Skeletal muscle tissue (tissue), 4 donors: ENCODE measurements around the gene MLX. TPM values are rescaled to one million over a fixed set of nuclear protein-coding genes. Genes with fewer than 3 reads are reported as not detected.
A peak's percentile ranks its signal among the peaks of the same experiment; 100 is the strongest.
"Not testable (repeated sequence)": the region's sequence is repeated elsewhere in the genome, so short reads cannot be mapped to it uniquely, and the experiment has no call there.

Experiments used
- H3K27ac ChIP-seq: one replicate; pipeline ENCODE4 v1.7.0; 2013; ENCODE audit warnings: mild to moderate bottlenecking, low read depth, low read length, inconsistent platforms
- H3K27me3 ChIP-seq, 3 donors: one replicate each; pipeline ENCODE4 v1.7.0; 2013; ENCODE audit warnings: low read length in 3 of 3; ENCODE audit not compliant: control insufficient read depth in 3 of 3, insufficient read depth in 3 of 3
- H3K36me3 ChIP-seq, 3 donors: one replicate each; pipeline ENCODE4 v1.7.0; 2013; ENCODE audit warnings: low read length in 3 of 3; ENCODE audit not compliant: control insufficient read depth in 3 of 3, insufficient read depth in 3 of 3
- H3K4me1 ChIP-seq, 3 donors: one replicate each; pipeline ENCODE4 v1.7.0; 2013; ENCODE audit warnings: low read length in 3 of 3, mild to moderate bottlenecking in 3 of 3; ENCODE audit not compliant: control insufficient read depth in 3 of 3, insufficient read depth in 3 of 3
- H3K4me3 ChIP-seq, 3 donors: one replicate each; pipeline ENCODE4 v1.7.0; 2013; ENCODE audit warnings: low read length in 3 of 3
- H3K9ac ChIP-seq, 3 donors: one replicate each; pipeline ENCODE4 v1.7.0; 2013; ENCODE audit warnings: low read length in 3 of 3, mild to moderate bottlenecking in 3 of 3, moderate library complexity in 2 of 3, low read depth in 1 of 3
- H3K9me3 ChIP-seq, 3 donors: one replicate each; pipeline ENCODE4 v1.7.0; 2013; ENCODE audit warnings: low read length in 3 of 3; ENCODE audit not compliant: control insufficient read depth in 3 of 3
- total RNA-seq: library from RNA; depleted of rRNA; stranded (reverse); fragments of >200 nt; gene quantifications from one replicate; pipeline ENCODE4 v1.2.3, GENCODE V29; 2014
- donor health status: Osteomylitis.

The MLX gene
- total RNA-seq, 1 donor from 2014 or later = 21.9 TPM

DNA sequence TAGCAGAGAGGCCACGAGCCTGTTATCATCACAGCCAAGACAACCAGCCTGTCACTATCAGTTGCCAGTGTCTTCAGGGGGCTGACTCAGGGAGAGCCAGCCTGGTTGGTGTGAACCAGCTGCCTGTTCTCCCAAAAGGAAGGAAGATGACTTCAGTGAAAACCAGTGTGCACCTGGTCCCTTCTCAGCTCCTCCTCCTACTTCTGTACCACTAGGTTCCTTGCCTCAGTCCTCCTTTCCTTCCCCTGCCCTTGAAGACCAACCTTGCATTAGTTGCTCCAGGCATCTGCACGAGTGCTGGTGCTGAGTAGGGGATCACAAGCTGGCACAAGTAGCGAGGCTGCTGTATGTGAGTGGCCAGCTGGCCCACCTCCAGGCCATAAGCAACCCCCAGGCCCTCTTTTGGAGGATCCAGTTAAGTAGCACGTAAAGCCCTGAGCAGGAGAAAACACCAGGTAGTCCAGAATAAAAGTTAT, 51.1 kb downstream of the MLX start:
- peaks cover 23 to 26% (median 26%) of the 10 kb centered on the region in 3 donors for H3K36me3 ChIP-seq
- peak overlapping the region; percentile 74 to 86 (median 85) for H3K9ac ChIP-seq
- peak overlapping the region; percentile 27 to 70 (median 63) for H3K4me3 ChIP-seq
- H3K9me3 ChIP-seq = no peaks in the 10 kb centered on the region
- H3K27ac ChIP-seq = peak overlapping the region; percentile 94
- no peaks in the 10 kb centered on the region for H3K27me3 ChIP-seq
- peaks cover 19 to 27% (median 24%) of the 10 kb centered on the region in 3 donors for H3K4me1 ChIP-seq

DNA sequence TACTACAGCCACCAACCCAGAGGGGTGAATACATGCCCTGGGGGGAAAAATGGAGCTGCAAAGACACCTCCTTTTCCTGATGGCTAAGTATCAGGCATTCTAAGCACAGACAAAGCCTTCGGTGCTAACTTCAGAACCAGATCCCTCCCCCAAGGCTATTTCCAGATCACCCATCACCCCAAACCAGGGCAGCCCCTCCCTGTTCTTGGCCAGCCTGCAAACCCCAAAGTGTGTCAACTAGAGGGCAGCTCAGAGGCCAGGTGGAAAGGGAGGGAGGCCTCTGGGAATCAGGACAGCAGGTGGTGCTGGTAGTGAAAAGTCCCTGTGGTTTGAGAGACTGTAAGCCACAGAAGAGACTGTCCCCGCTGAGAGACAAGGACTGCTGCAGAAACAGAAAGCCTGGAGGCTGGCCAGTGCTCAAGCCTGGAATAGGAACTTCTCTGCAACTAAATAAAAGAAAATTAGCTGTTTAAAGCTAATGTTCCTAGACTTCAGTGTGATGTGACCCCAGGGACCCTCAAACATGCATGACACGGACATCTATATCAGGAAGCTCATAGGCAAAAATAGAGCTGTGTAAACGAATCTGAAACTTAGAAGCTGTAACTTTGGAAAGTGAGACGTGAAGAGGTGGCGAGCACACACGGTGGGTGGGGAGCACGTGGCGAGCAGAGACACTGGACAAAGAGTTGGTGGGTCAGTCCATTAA, 51.7 kb downstream of the MLX start:
- H3K9ac ChIP-seq = peak overlapping the region; percentile 74 to 86 (median 85)
- peaks cover 19 to 20% (median 20%) of the 10 kb centered on the region in 3 donors for H3K36me3 ChIP-seq
- peaks cover 19 to 27% (median 24%) of the 10 kb centered on the region in 3 donors for H3K4me1 ChIP-seq
- peak overlapping the region; percentile 94 for H3K27ac ChIP-seq
- no peaks in the 10 kb centered on the region for H3K27me3 ChIP-seq
- H3K4me3 ChIP-seq = peak overlapping the region; percentile 54 to 70 (median 63)
- no peaks in the 10 kb centered on the region for H3K9me3 ChIP-seq

DNA sequence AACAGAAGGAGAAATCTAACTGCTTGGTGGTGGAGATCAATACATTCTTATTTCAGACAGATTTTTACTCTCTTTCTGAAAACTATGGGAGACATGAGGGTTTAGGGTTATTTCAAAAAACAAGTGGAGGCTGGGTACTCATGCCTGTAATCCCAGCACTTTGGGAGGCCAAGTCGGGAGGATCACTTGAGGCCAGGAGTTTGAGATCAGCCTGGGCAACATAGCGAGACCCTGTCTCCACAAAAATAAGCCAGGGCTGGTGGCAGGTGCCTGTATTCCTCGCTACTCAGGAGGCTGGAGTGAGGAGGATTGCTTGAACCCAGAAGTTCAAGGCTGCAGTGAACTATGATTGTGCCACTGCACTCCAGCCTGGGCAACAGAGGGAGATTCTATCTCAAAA, 55.1 kb downstream of the MLX start:
- H3K4me3 ChIP-seq, H3K36me3 ChIP-seq, H3K9me3 ChIP-seq, H3K9ac ChIP-seq, H3K27me3 ChIP-seq, H3K27ac ChIP-seq: not testable (repeated sequence)
- peaks cover 23 to 34% (median 24%) of the 10 kb centered on the region in 3 donors for H3K4me1 ChIP-seq

Other genes with a start within 250 kb of the MLX start
- 44.9 TPM for gene STAT3, start 178.7 kb upstream of the MLX start, total RNA-seq
- 238 TPM for gene CAVIN1, start 143.8 kb upstream of the MLX start, total RNA-seq
- gene ATP6V0A1, start 108.2 kb upstream of the MLX start, total RNA-seq = 66.8 TPM
- 14.1 TPM for gene NAGLU, start 30.9 kb upstream of the MLX start, total RNA-seq
- 1.6 TPM for gene HSD17B1, start 14.2 kb upstream of the MLX start, total RNA-seq
- 6.3 TPM for gene COASY, start 5.0 kb upstream of the MLX start, total RNA-seq
- 2.1 TPM for gene PSMC3IP, start 10.6 kb downstream of the MLX start, total RNA-seq
- 47.5 TPM for gene RETREG3, start 42.3 kb downstream of the MLX start, total RNA-seq
- gene TUBG1, start 42.6 kb downstream of the MLX start, total RNA-seq = 13.0 TPM
- gene TUBG2, start 92.2 kb downstream of the MLX start, total RNA-seq = 1.6 TPM
- gene PLEKHH3, start 109.9 kb downstream of the MLX start, total RNA-seq = 20.4 TPM
- 0.52 TPM for gene CCR10, start 114.7 kb downstream of the MLX start, total RNA-seq
- 8.9 TPM for gene CNTNAP1, start 115.4 kb downstream of the MLX start, total RNA-seq
- gene EZH1, start 177.9 kb downstream of the MLX start, total RNA-seq = 13.0 TPM
- 16.2 TPM for gene RAMP2, start 194.1 kb downstream of the MLX start, total RNA-seq
- 38.6 TPM for gene VPS25, start 206.3 kb downstream of the MLX start, total RNA-seq
- not detected for gene WNK4, start 213.5 kb downstream of the MLX start, total RNA-seq
- gene COA3, start 231.6 kb downstream of the MLX start, total RNA-seq = 99.2 TPM
- 1.0 TPM for gene CNTD1, start 231.8 kb downstream of the MLX start, total RNA-seq